Ureter (tissue), 1 donor: ENCODE results near the gene GPR25. TPM values are rescaled to one million over a fixed set of nuclear protein-coding genes. Genes with fewer than 3 reads are reported as not detected.

Experiments
- DNase-seq: peaks from one replicate; pipeline ENCODE4 v3.0.0-alpha.2; 2020; ENCODE audit warnings: low spot score
- total RNA-seq: library from RNA; stranded (reverse); gene quantifications from one replicate; pipeline ENCODE4 v1.2.4, GENCODE V29; 2023
- donor health status: DM: yes; HTN: yes; CAD: no.

GPR25 gene
- total RNA-seq, 1 donor from 2014 or later = not detected

- peak; percentile 88 for DNase-seq
These were observed 22.1 kb downstream of the GPR25 start, which contains the start of gene INAVA for GRCh38 chr1:200894712-200895442. INAVA (plus strand) TSS chr1:200894900; CDS start chr1:200898401, 3,501 bp downstream.

GRCh38 chr1:200895443-200895789 lies 22.6 kb downstream of the GPR25 start:
- no peak for DNase-seq

- no peak for DNase-seq
These were observed 23.2 kb downstream of the GPR25 start for GRCh38 chr1:200895801-200896530.

GRCh38 chr1:200896531-200897196 lies 23.9 kb downstream of the GPR25 start:
- DNase-seq = peak; percentile 75

GRCh38 chr1:200897259-200897658 lies 24.5 kb downstream of the GPR25 start:
- DNase-seq = no peak

- no peak for DNase-seq
These were observed 26.2 kb downstream of the GPR25 start for GRCh38 chr1:200899015-200899386.

GRCh38 chr1:200899451-200899915 lies 26.7 kb downstream of the GPR25 start:
- DNase-seq = no peak

- no peak for DNase-seq
These were observed 27.4 kb downstream of the GPR25 start for GRCh38 chr1:200899954-200900867.

- no peak for DNase-seq
These were observed 28.1 kb downstream of the GPR25 start for GRCh38 chr1:200900877-200901276.

- no peak for DNase-seq
These were observed 28.6 kb downstream of the GPR25 start for GRCh38 chr1:200901350-200901749.

- no peak for DNase-seq
These were observed 29.1 kb downstream of the GPR25 start for GRCh38 chr1:200901796-200902444.

- DNase-seq = no peak
These were observed 31.0 kb downstream of the GPR25 start for GRCh38 chr1:200903793-200904192.

- no peak for DNase-seq
These were observed 32.0 kb downstream of the GPR25 start for GRCh38 chr1:200904772-200905171.

- DNase-seq = no peak
These were observed 32.8 kb downstream of the GPR25 start for GRCh38 chr1:200905411-200906052.

- DNase-seq = no peak
These were observed 33.7 kb downstream of the GPR25 start for GRCh38 chr1:200906491-200906890.

GRCh38 chr1:200907611-200908097 lies 34.9 kb downstream of the GPR25 start:
- no peak for DNase-seq

GRCh38 chr1:200908191-200908868 lies 35.5 kb downstream of the GPR25 start:
- DNase-seq = peak; percentile 69

- no peak for DNase-seq
These were observed 36.3 kb downstream of the GPR25 start for GRCh38 chr1:200909071-200909470.

GRCh38 chr1:200909757-200910239 lies 37.0 kb downstream of the GPR25 start:
- DNase-seq = no peak

GRCh38 chr1:200911361-200911760 lies 38.6 kb downstream of the GPR25 start:
- DNase-seq = no peak
